Measurements from ENCODE around the gene APIP. TPM values are rescaled to one million over a fixed set of nuclear protein-coding genes. Genes with fewer than 3 reads are reported as not detected.

The APIP gene
- total and polyA plus RNA-seq, 2 donors (not counting 1 experiment from before 2014, with no cell fraction given), result 32.2 to 32.7 TPM

- H3K4me2 ChIP-seq (ENCODE audit: extremely low read depth, insufficient read depth, low read length), result no peak overlapping the region
- H3K36me3 ChIP-seq (ENCODE audit: control insufficient read depth, insufficient read depth, low read length), result no peaks in the 10 kb centered on the region
- H3K4me3 ChIP-seq (replicated peaks in 1 of 4; ENCODE audit: control extremely low read depth in 1 of 4, insufficient read depth in 1 of 4, low read depth in 3 of 4, low read length in 4 of 4), result no peak overlapping the region
- H3K9me3 ChIP-seq (ENCODE audit: control insufficient read depth, insufficient read depth, low read depth, low read length), result no peaks in the 10 kb centered on the region
- DNase-seq (ENCODE audit: low read depth in 2 of 2), result no peak
- H4K20me1 ChIP-seq (ENCODE audit: control insufficient read depth, extremely low read depth, insufficient read depth, low read length), result no peaks in the 10 kb centered on the region
- no peak for TF ChIP-seq CTCF (conservative IDR thresholded peaks at IDR 0.05 in 1 of 2, IDR thresholded peaks at IDR 0.05 in 1 of 2; ENCODE audit: low read depth in 1 of 2, low read length in 2 of 2)
- TF ChIP-seq EZH2 (IDR thresholded peaks at IDR 0.05; ENCODE audit: low read length, missing control alignments), result no peak
- no peak overlapping the region for H2AFZ ChIP-seq (ENCODE audit: low read length)
- H3K79me2 ChIP-seq (ENCODE audit: control insufficient read depth, insufficient read depth, low read length), result no peaks in the 10 kb centered on the region
- H3K9ac ChIP-seq (ENCODE audit: insufficient read depth, low read length), result no peak overlapping the region
- no peaks in the 10 kb centered on the region for H3K4me1 ChIP-seq (ENCODE audit: control insufficient read depth, extremely low read depth, insufficient read depth, low read length)
- H3K27me3 ChIP-seq (ENCODE audit: control insufficient read depth, insufficient read depth, low read length), result no peaks in the 10 kb centered on the region
- no peak overlapping the region for H3K27ac ChIP-seq (ENCODE audit: insufficient read depth, low read length)
Observed at GRCh38 chr11:34844463-34845112, 71.6 kb downstream of the APIP start.

GRCh38 chr11:34843271-34843670 is 72.9 kb downstream of the APIP start:
- Histone ChIP-seq H4K20me1 (ENCODE audit: control insufficient read depth, extremely low read depth, insufficient read depth, low read length) (no peaks in the 10 kb centered on the region), H3K36me3 (ENCODE audit: control insufficient read depth, insufficient read depth, low read length) (no peaks in the 10 kb centered on the region), H3K9me3 (ENCODE audit: control insufficient read depth, insufficient read depth, low read depth, low read length) (no peaks in the 10 kb centered on the region), H3K4me1 (ENCODE audit: control insufficient read depth, extremely low read depth, insufficient read depth, low read length) (no peaks in the 10 kb centered on the region), H3K4me3 (replicated peaks in 1 of 4; ENCODE audit: control extremely low read depth in 1 of 4, insufficient read depth in 1 of 4, low read depth in 3 of 4, low read length in 4 of 4) (no peak overlapping the region), H3K27me3 (ENCODE audit: control insufficient read depth, insufficient read depth, low read length) (no peaks in the 10 kb centered on the region), H3K27ac (ENCODE audit: insufficient read depth, low read length) (no peak overlapping the region), H3K4me2 (ENCODE audit: extremely low read depth, insufficient read depth, low read length) (no peak overlapping the region), H3K9ac (ENCODE audit: insufficient read depth, low read length) (no peak overlapping the region), H2AFZ (ENCODE audit: low read length) (no peak overlapping the region), H3K79me2 (ENCODE audit: control insufficient read depth, insufficient read depth, low read length) (no peaks in the 10 kb centered on the region)
- TF ChIP-seq EZH2 (IDR thresholded peaks at IDR 0.05; ENCODE audit: low read length, missing control alignments) (no peak), CTCF (conservative IDR thresholded peaks at IDR 0.05 in 1 of 2, IDR thresholded peaks at IDR 0.05 in 1 of 2; ENCODE audit: low read depth in 1 of 2, low read length in 2 of 2) (no peak)
- DNase-seq (ENCODE audit: low read depth in 2 of 2), result no peak

GRCh38 chr11:34840736-34841386 is 75.3 kb downstream of the APIP start:
- no peak overlapping the region for H2AFZ ChIP-seq (ENCODE audit: low read length)
- H3K9me3 ChIP-seq (ENCODE audit: control insufficient read depth, insufficient read depth, low read depth, low read length), result no peaks in the 10 kb centered on the region
- no peak overlapping the region for H3K27ac ChIP-seq (ENCODE audit: insufficient read depth, low read length)
- TF ChIP-seq EZH2 (IDR thresholded peaks at IDR 0.05; ENCODE audit: low read length, missing control alignments), result no peak
- peak in 1 of 2 donors; percentile 35 for TF ChIP-seq CTCF (conservative IDR thresholded peaks at IDR 0.05 in 1 of 2, IDR thresholded peaks at IDR 0.05 in 1 of 2; ENCODE audit: low read depth in 1 of 2, low read length in 2 of 2)
- no peaks in the 10 kb centered on the region for H3K79me2 ChIP-seq (ENCODE audit: control insufficient read depth, insufficient read depth, low read length)
- no peak overlapping the region for H3K9ac ChIP-seq (ENCODE audit: insufficient read depth, low read length)
- no peak overlapping the region for H3K4me2 ChIP-seq (ENCODE audit: extremely low read depth, insufficient read depth, low read length)
- no peaks in the 10 kb centered on the region for H3K4me1 ChIP-seq (ENCODE audit: control insufficient read depth, extremely low read depth, insufficient read depth, low read length)
- DNase-seq (ENCODE audit: low read depth in 2 of 2), result peak in 1 of 2 donors; percentile 15
- no peaks in the 10 kb centered on the region for H3K36me3 ChIP-seq (ENCODE audit: control insufficient read depth, insufficient read depth, low read length)
- H3K4me3 ChIP-seq (replicated peaks in 1 of 4; ENCODE audit: control extremely low read depth in 1 of 4, insufficient read depth in 1 of 4, low read depth in 3 of 4, low read length in 4 of 4), result no peak overlapping the region
- H3K27me3 ChIP-seq (ENCODE audit: control insufficient read depth, insufficient read depth, low read length), result no peaks in the 10 kb centered on the region
- H4K20me1 ChIP-seq (ENCODE audit: control insufficient read depth, extremely low read depth, insufficient read depth, low read length), result no peaks in the 10 kb centered on the region

Data from fibroblast of lung (primary cell).